GM12891 (cell line): ENCODE data around the gene KIF16B.
"Not testable (repeated sequence)": the region's sequence is repeated elsewhere in the genome, so short reads cannot be mapped to it uniquely, and the experiment has no call there.

Experiments
- DNase-seq: peaks from one replicate; pipeline ENCODE4 v3.0.0; 2011; ENCODE audit warnings: low spot score; ENCODE audit not compliant: insufficient read length
- FAIRE-seq: peaks from 2 replicates; lab custom pipeline; 2011; peaks lifted over from hg19 to GRCh38; lab: Jason Lieb, UNC
- PAX5 ChIP-seq: IDR thresholded peaks from 2 replicates; pipeline ENCODE4 v1.6.1; 2011; ENCODE audit warnings: low read length, moderate library complexity, mild to moderate bottlenecking; ENCODE audit not compliant: insufficient read depth, severe bottlenecking
- POLR2A ChIP-seq: IDR thresholded peaks from 2 replicates; pipeline ENCODE4 v1.6.1; 2011; ENCODE audit warnings: low read depth, low read length, control low read depth
- POLR2AphosphoS5 ChIP-seq: IDR thresholded peaks from 2 replicates; pipeline ENCODE4 v1.6.1; 2011; ENCODE audit warnings: low read depth, low read length, control low read depth
- POU2F2 ChIP-seq: IDR thresholded peaks from 2 replicates; pipeline ENCODE4 v1.6.1; 2011; ENCODE audit warnings: low read depth, mild to moderate bottlenecking, control low read depth, low read length, moderate library complexity
- SPI1 ChIP-seq: IDR thresholded peaks from 2 replicates; pipeline ENCODE4 v1.6.1; 2011; ENCODE audit warnings: low read depth, low read length, control low read depth
- TAF1 ChIP-seq: IDR thresholded peaks from 2 replicates; pipeline ENCODE4 v1.6.1; 2011; ENCODE audit warnings: low read depth, low read length, control low read depth

The KIF16B gene

GRCh38 chr20:16267526-16267925 is 305.7 kb downstream of the KIF16B start:
- TF ChIP-seq PAX5 (no peak), POU2F2 (no peak), SPI1 (no peak)
- FAIRE-seq (no peak), DNase-seq (no peak)

- no peak for DNase-seq
- FAIRE-seq = no peak
- TF ChIP-seq POLR2A = no peak
- TF ChIP-seq POLR2AphosphoS5 = no peak
- no peak for TF ChIP-seq POU2F2
- no peak for TF ChIP-seq PAX5
Observed at GRCh38 chr20:16265334-16265733, 307.9 kb downstream of the KIF16B start.

- TF ChIP-seq TAF1 = no peak
- TF ChIP-seq POLR2AphosphoS5 = no peak
- no peak for TF ChIP-seq PAX5
- no peak for TF ChIP-seq SPI1
- no peak for TF ChIP-seq POU2F2
- no peak for TF ChIP-seq POLR2A
- no peak for DNase-seq
- no peak for FAIRE-seq
Observed at GRCh38 chr20:16263582-16263981, 309.7 kb downstream of the KIF16B start.

GRCh38 chr20:16262594-16262993 is 310.7 kb downstream of the KIF16B start:
- TF ChIP-seq TAF1 (no peak), POLR2A (no peak), PAX5 (no peak), POU2F2 (no peak), SPI1 (no peak), POLR2AphosphoS5 (no peak)
- FAIRE-seq (no peak), DNase-seq (no peak)

GRCh38 chr20:16261733-16262273 is 311.4 kb downstream of the KIF16B start:
- DNase-seq (no peak), FAIRE-seq (no peak)

GRCh38 chr20:16260911-16261310 is 312.3 kb downstream of the KIF16B start:
- DNase-seq = no peak
- no peak for FAIRE-seq
- no peak for TF ChIP-seq PAX5
- TF ChIP-seq TAF1 = no peak
- no peak for TF ChIP-seq POU2F2
- TF ChIP-seq POLR2AphosphoS5 = no peak
- TF ChIP-seq POLR2A = no peak
- no peak for TF ChIP-seq SPI1

More at GRCh38 chr20:16261733-16262273, 311.4 kb downstream of the KIF16B start:
- no peak for TF ChIP-seq POU2F2
- TF ChIP-seq POLR2A = no peak
- no peak for TF ChIP-seq PAX5
- TF ChIP-seq TAF1 = no peak
- no peak for TF ChIP-seq POLR2AphosphoS5
- no peak for TF ChIP-seq SPI1

- not testable (repeated sequence) for DNase-seq, FAIRE-seq
Observed at GRCh38 chr20:16260133-16260532, 313.1 kb downstream of the KIF16B start.

GRCh38 chr20:16258766-16259165 is 314.5 kb downstream of the KIF16B start:
- TF ChIP-seq TAF1 (no peak), POU2F2 (no peak), POLR2A (no peak), POLR2AphosphoS5 (no peak), SPI1 (no peak), PAX5 (no peak)
- no peak for DNase-seq
- no peak for FAIRE-seq

- TF ChIP-seq SPI1 (no peak), POLR2A (no peak), POU2F2 (no peak), POLR2AphosphoS5 (no peak), TAF1 (no peak), PAX5 (no peak)
- DNase-seq = no peak
- no peak for FAIRE-seq
Observed at GRCh38 chr20:16257813-16258430, 315.3 kb downstream of the KIF16B start.

- TF ChIP-seq POU2F2 = no peak
- TF ChIP-seq SPI1 = no peak
- TF ChIP-seq PAX5 = no peak
- no peak for TF ChIP-seq TAF1
- TF ChIP-seq POLR2A = no peak
- no peak for TF ChIP-seq POLR2AphosphoS5
- FAIRE-seq (no peak), DNase-seq (no peak)
Observed at GRCh38 chr20:16257021-16257420, 316.2 kb downstream of the KIF16B start.

- no peak for FAIRE-seq
- no peak for DNase-seq
- TF ChIP-seq TAF1 = no peak
Observed at GRCh38 chr20:16246870-16247269, 326.4 kb downstream of the KIF16B start.
